Inferior parietal cortex (tissue), 1 donor: ENCODE data around the gene GNAI2.
A peak's percentile ranks its signal among the peaks of the same experiment; 100 is the strongest.
"Not testable (repeated sequence)": the region's sequence is repeated elsewhere in the genome, so short reads cannot be mapped to it uniquely, and the experiment has no call there.

Experiments
- DNase-seq: peaks from one replicate; pipeline ENCODE4 v3.0.0-alpha.2; 2016; ENCODE audit errors: extremely low spot score

Gene GNAI2

GRCh38 chr3:50204804-50205412 is 31.1 kb upstream of the GNAI2 start, which contains the start of gene SLC38A3:
TSS of gene SLC38A3 (plus strand) at chr3:50205271. CDS start at chr3:50214200, 8,929 bp downstream.
- no peak for DNase-seq

DNA sequence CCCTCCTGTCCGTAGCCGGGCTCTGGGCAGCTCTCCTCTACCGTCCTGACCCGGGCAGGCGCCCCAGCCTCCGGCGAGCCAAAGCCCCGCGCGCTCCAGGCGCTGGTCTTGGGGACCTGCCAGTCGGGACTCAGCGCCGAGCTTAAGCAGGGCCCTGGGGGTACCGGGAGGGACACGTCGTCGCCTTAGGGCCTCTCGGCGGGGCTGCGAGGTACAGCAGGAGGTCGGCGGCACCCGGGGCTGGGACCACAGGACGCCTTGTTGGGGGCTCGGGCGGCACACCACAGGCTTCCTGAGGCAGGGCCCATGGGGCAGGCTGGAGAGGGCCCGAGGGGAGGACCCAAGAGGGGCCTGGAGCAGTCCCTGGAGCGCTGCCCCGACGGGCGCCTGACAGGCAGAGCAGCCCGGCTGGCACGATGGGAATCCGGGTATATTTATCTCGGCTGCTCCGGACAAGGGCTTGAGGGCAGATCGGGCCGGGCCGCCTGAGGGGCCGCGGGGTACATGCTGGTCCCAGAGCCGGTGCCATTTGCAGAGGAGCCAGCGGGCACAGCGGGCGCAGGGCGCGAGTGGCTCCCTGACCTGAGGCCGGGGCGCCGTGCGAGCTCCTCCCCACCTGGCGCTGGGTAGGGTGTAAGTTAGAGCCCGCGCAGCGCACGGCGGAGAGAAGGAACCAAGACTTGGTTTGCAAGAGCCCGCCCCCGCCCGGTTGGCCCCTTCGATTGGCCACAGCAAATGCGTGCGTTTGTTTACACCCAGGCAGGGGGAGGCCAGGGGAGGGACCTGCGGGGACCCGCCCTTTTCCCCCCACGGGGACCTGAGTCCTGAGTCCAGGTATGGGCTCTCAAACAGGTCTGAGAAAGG is 30.4 kb upstream of the GNAI2 start:
- no peak for DNase-seq

- DNase-seq, result no peak
These were observed 28.5 kb upstream of the GNAI2 start for GRCh38 chr3:50207359-50208042.

DNA sequence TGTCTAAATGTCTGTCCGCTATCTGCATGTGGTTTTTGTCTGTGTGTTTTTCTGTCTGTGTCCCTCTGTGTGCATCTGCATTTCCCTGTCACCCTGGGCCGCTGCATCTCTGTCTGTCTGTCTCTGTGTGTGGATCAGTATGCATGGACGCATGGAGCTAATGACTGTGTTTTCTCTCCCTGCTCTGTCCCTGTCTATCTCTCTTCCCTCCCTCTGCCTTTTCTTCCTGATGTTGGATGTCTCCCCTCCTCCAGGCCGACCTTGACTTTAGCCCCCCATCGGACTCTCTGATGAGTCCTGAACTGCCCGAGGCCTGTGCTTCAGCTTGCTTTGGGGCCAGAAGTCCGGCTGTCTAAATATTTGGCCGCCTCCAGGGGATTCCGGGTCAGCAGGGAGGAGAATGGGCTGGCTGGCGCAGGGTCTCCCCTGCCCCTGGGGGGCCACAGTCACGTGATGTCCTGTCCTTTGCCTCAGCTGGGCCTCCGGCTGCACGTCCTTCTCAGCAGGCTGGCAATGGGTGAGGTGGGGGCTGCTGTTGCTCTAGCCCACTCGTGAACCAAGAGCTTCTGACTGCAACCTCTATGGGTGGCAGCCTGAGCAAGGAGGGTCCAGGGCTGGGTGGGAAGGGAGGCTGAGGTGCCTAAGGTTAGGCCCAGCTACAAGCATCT is 27.2 kb upstream of the GNAI2 start:
- DNase-seq, result no peak

DNA sequence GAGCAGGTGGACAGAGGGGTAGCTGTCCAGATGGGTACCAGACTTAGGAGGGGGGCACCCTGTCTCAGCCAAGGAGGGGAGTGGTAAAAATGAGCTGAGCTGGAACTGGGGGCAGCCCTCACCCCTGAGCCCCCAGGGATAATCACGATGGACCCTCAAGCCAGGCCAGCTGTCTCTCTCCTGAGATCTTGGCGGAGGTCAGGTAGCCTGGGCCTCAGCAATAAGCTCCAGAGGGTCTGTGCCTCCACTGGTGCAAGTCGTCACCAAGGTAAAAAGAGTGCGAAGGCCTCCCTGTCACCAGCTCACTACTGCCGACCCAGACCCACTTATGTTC is 25.9 kb upstream of the GNAI2 start:
- DNase-seq, result no peak

DNA sequence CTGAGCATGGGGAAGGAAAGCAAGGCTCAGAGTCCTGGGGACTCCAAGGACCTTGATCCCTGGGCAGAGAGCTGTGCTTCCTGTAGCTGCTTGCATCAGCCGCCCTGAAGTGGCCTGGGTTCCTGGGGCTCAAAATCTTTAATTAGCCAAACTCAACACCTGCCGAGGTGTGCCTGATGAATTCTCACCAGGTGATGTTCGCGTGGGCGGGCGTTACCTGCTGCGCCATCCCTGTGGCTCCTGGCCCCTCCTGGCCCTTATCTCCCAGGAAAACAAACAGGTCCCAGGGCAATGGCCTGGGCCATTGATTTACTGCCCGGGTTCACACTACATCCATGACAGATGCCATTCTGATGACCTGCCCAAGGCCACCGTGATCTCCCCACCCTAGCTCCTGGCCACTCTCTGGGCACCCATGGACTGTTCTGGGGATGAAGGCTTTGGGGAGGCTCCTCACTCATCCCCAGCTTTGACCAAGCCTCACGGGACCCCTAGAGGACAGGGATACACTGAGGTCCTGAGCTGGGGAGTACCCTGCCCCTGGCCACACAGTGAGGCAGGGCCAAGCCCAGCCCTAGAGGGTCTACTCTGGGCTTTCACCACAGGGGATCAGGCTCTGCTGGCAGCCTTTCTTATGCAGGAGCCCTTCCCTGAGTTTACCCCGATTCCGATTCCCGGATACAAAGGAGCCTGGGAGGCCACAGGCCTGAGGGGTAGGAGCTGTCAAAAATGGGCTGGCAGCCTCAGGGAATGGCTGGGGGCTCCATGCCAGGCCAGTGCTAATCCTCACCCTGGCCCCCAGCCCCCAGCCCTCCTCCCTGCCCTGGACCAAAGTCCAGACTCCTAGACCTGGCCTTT is 25.3 kb upstream of the GNAI2 start:
- no peak for DNase-seq

DNA sequence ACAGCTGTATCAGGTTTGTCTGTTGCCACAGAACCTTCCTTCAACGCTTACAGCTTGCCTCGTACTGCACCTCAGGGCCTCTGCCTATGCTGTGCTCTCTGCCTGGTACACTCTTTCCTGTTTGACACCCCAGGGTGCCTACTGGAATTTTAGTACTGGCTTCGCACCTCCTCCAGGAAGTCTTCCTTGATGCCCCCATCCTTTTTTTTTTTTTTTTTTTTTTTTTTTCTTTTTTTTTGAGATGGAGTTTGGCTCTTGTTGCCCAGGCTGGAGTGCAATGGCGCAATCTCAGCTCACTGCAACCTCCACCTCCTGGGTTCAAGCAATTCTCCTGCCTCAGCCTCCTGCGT is 24.7 kb upstream of the GNAI2 start:
- DNase-seq, result not testable (repeated sequence)

DNA sequence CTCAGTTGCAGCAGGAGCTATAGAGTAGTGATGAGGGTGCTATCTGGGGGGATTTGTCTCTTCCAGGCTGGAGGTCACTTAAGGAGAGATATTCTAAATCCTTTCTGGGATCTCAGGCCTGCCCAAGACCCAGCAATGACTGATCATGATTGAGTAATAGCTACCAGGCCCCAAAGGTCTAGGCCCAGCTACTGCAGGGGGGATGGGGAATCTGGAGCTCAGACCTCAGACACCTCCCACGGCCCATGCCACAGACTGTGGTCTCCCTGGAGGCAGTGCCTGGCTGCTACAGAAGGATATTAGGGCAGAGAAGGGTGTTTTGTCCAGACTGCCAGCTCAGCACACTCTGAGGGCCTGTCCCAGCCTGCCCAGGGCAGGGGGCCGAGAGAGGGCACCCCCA is 24.1 kb upstream of the GNAI2 start:
- no peak for DNase-seq

GRCh38 chr3:50212502-50212901 is 23.5 kb upstream of the GNAI2 start:
- no peak for DNase-seq

DNA sequence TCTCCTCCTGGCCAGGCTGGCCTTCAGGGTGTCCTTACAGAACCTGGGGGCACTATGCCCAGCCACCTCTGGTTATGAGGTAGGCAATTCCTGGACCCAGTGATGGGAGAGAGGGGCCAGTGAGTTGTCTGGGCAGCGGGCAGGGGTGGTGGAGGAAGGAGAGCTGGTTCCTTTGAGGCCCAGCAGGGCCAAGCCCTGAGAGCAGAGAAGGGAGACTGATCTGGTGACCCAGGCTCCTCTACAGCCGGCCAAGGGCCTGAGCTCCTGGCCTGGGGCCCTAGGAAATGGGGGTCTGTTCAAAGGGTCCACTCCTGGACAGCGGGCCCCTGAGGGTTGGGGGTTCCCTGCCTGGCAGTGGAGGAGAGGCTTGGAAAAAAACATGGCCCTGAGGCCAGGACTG is 23.0 kb upstream of the GNAI2 start:
- DNase-seq, result no peak

GRCh38 chr3:50213373-50213772 is 22.6 kb upstream of the GNAI2 start:
- DNase-seq, result peak; percentile 79

- no peak for DNase-seq
These were observed 21.2 kb upstream of the GNAI2 start for GRCh38 chr3:50214824-50215223.

- DNase-seq, result no peak
These were observed 20.5 kb upstream of the GNAI2 start for GRCh38 chr3:50215529-50215928.

DNA sequence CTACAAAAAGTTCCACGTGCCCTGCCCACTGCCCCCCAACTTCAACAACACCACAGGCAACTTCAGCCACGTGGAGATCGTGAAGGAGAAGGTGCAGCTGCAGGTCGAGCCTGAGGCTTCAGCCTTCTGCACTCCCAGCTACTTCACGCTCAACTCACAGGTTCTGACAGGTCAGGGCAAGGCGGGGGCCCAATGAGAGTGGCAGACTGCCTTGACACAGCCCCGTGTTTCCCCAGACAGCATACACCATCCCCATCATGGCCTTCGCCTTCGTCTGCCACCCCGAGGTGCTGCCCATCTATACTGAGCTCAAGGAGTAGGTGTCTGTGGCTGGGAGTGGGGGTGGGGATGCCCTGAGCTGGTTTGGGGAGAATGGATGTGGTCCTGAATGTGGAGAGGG is 18.3 kb upstream of the GNAI2 start:
- no peak for DNase-seq

DNA sequence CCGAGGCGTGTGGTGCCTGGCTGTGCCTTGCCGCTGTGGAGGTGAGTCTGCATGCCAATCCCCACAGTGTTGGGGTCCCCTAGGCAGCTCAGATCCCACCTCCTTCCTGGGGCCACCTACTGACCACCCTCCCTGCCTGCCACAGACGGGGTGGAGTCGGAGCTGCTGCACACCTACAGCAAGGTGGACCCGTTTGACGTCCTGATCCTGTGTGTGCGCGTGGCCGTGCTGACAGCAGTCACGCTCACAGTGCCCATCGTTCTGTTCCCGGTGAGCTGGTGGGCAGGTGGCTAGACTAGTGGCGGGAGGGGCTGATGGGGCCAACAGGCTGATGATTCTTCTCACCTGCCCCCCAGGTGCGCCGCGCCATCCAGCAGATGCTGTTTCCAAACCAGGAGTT is 17.6 kb upstream of the GNAI2 start:
- DNase-seq, result no peak

DNA sequence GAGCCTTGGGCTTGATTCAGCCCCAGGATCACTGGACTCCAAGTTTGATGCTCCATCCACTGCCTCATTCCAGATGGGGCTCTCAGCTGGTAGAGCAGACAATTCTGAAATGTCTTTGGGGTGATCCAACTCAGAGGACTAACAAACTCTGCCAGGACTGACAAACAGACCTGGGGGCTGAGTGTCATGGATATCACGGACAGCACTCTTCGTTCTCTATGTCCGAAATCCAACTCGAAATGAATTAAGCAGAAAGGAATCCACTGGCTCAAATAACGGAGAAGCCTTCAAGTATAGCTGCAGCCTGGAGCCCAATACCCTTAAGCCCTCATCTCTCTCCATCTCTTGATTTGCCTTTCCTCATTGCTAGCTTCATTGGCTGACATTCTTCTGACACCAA is 16.7 kb upstream of the GNAI2 start:
- no peak for DNase-seq

DNA sequence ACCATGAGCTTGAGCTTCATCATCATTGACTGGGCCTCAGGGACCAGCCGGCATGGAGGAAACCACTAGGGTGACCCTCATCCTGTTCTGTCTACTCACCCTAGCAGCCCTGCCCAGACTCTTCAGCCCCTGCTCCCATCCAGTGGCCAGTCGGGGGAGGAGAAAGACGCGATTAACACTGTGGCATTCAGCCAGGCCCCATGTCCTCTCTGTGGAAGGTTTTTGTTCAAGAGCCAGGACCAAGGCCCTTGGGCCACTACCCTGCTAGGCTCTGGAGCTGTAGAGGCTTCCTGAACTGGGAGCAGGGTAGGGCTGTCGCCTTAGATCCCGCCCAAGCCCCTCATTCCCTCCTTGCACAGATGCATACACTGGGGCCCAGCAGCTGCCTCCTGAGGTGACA is 15.9 kb upstream of the GNAI2 start:
- no peak for DNase-seq

DNA sequence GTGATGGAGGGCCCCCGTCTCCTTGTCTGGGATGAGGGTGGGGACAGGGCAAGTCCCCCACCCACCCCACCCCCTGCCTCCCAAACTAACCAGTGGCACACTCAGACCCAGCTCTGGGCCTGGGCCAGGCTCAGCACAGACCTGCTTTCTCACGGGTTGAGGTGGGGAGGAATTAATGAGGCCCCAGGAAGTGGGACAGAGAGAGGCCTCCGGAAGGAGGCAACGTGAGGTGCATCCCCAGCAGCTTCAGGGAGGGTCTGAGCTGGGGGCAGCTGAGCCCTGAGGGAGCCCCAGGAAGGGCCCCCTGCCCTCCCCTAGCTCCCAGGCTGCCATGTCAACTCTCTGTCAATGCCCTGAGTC is 15.0 kb upstream of the GNAI2 start:
- no peak for DNase-seq

- DNase-seq, result no peak
These were observed 14.4 kb upstream of the GNAI2 start for GRCh38 chr3:50221411-50222168.

GRCh38 chr3:50222169-50222528 is 13.9 kb upstream of the GNAI2 start:
- no peak for DNase-seq

GRCh38 chr3:50224639-50225038 is 11.4 kb upstream of the GNAI2 start:
- DNase-seq, result no peak
